Breast epithelium (tissue), 3 donors: ENCODE data around the gene MDM4.

Experiments used
- POLR2A ChIP-seq: fragments of 450-650 bp; IDR thresholded peaks from one replicate; pipeline ENCODE4 v1.6.1; 2016; ENCODE audit warnings: antibody characterized with exemption, mild to moderate bottlenecking, moderate library complexity
- POLR2AphosphoS5 ChIP-seq, 3 donors: sonication (generic); formaldehyde crosslinking; IDR thresholded peaks; one replicate each; pipeline ENCODE4 v1.6.1; 2017; ENCODE audit warnings: antibody characterized with exemption in 3 of 3
- TF ChIP-seq, protein P1 (sequence below), 3 donors: fragments of 450-650 bp; IDR thresholded peaks; one replicate each; pipeline ENCODE4 v1.5.1; 2016 to 2017; ENCODE audit warnings: antibody characterized with exemption in 3 of 3, mild to moderate bottlenecking in 3 of 3, moderate library complexity in 3 of 3

DNA sequence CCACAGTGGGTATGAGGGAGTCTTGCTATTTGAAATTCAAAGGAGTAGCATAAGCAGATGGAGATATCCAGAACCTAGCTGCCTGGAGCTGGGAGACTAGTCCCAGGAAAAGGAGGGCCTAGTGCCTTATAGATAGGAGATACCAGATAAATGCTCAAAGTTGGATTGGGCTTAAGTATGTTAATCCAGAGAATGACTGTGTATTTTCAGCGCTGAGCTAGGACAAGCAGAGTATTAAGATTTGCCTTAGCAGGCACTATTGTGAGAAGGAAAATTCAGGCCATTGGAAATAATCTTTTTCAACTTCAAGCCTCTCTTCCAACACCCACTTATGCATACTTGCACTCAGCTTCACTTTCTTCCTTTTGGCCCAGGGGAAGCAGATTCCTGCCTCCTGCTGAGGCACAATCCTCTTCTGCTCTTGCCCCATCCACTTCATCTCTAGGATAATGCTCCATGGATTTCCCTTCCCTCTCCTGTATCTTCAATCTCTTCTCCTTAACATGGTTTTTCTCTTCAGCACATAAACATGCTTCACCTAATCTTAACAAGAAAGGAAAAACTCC lies 42.7 kb upstream of the MDM4 start:
- TF ChIP-seq, protein P1, sequence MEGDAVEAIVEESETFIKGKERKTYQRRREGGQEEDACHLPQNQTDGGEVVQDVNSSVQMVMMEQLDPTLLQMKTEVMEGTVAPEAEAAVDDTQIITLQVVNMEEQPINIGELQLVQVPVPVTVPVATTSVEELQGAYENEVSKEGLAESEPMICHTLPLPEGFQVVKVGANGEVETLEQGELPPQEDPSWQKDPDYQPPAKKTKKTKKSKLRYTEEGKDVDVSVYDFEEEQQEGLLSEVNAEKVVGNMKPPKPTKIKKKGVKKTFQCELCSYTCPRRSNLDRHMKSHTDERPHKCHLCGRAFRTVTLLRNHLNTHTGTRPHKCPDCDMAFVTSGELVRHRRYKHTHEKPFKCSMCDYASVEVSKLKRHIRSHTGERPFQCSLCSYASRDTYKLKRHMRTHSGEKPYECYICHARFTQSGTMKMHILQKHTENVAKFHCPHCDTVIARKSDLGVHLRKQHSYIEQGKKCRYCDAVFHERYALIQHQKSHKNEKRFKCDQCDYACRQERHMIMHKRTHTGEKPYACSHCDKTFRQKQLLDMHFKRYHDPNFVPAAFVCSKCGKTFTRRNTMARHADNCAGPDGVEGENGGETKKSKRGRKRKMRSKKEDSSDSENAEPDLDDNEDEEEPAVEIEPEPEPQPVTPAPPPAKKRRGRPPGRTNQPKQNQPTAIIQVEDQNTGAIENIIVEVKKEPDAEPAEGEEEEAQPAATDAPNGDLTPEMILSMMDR (IDR thresholded peaks at IDR 0.05), result no peak
- TF ChIP-seq POLR2A (no peak), POLR2AphosphoS5 (IDR thresholded peaks at IDR 0.05) (no peak)
